AG09309 (cell line): Measurements from ENCODE around the gene HNRNPF.

Experiments
- DNase-seq: peaks from one replicate; pipeline ENCODE4 v3.0.0-alpha.2; 2010; ENCODE audit warnings: low read depth
- H3K4me3 ChIP-seq: 2 replicates; pipeline ENCODE4 v1.5.1; 2011; ENCODE audit warnings: mild to moderate bottlenecking, low read depth, low read length, moderate library complexity; ENCODE audit not compliant: control insufficient read depth
- CTCF ChIP-seq: IDR thresholded peaks from 2 replicates; pipeline ENCODE4 v1.5.1; 2011; ENCODE audit warnings: mild to moderate bottlenecking, low read depth, low read length, inconsistent platforms; ENCODE audit not compliant: insufficient read depth, control insufficient read depth; ENCODE audit errors: missing control alignments

HNRNPF gene

GRCh38 chr10:43402880-43403452 is 6.0 kb downstream of the HNRNPF start:
- TF ChIP-seq CTCF = no peak
- DNase-seq = no peak
- H3K4me3 ChIP-seq = no peak overlapping the region

DNA sequence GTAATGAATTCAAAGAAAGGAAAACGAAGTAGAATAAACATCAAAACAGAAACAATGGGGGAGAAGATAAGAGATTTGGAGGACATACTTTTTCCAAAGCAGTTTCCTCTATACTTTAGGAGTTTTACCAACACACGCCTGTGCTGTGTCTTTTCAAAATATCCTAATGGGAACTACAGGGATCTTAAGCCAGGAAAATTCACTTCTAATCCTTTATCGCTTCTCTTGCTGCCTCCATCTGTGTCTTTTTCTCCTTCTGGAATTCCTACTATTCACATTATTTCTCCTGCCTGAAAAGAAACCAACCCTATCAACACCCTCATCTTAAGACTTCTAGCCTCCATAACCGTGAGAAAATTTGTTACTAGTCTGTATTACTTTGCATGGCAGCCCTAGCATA is 6.8 kb downstream of the HNRNPF start:
- DNase-seq = no peak
- TF ChIP-seq CTCF = no peak
- H3K4me3 ChIP-seq = no peak overlapping the region

DNA sequence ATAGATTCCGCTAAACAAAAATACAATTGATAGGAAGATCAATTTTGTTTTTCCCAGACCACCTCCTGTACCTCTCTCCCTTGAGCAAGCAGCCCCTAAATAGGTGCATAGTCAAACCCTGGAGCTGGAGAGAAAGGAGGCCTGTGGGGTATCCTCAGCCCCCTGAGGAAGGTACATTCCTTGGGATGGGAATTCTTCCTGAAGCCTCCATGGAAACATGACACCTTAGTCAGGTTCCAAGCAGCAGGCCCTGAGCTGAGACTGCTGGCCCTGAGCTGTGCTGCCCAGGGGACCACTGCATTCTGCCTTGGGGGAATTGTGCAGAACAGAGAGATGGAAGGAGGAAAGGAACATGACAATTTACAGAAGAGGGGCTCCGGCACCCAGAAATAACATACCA is 7.4 kb downstream of the HNRNPF start:
- TF ChIP-seq CTCF = no peak
- DNase-seq = no peak
- no peak overlapping the region for H3K4me3 ChIP-seq

GRCh38 chr10:43399320-43400310 is 9.4 kb downstream of the HNRNPF start:
- H3K4me3 ChIP-seq = no peak overlapping the region
- DNase-seq = no peak
- TF ChIP-seq CTCF = no peak

- TF ChIP-seq CTCF = no peak
- no peak for DNase-seq
- H3K4me3 ChIP-seq = no peak overlapping the region
Measured at GRCh38 chr10:43398939-43399319, 10.1 kb downstream of the HNRNPF start.

DNA sequence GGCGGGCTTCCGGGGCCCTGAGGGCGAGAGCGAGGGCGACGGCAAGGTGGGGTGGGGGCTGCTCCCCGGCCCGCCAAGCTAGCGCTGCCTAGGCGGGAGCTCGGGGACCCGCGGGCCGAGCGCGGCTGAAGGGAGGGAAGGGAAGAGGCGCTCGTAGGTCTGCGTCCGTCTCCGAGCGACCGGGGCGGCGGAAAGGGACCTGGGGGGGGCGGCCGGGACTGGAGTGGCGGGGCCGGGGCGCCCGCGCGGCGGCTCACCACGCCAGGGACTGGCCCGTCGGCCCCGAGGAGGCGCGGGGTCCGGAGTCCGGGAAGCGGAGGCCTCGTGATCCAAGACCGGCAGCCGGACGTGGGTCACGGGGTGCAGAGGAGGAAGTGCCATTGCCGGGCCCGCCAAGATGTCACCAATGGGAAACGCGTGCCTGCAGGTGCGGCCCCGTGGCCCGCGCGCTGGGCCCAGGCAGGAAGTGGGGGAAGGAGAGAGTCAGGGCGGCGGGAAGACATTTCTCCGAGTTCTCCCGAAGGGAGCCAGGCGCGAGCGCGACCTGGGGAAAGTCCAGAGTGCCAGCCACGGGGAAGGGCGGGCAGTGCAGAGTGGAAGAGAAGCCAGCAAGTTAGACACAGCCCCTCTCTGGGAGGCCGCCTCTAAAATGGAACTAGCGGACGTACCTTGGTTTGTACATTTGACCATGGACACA is 11.9 kb downstream of the HNRNPF start:
- no peak for DNase-seq
- TF ChIP-seq CTCF = no peak
- H3K4me3 ChIP-seq = peak overlapping the region; percentile 69
